Measurements from ENCODE around the gene NPTXR.
"Not testable (repeated sequence)": the region's sequence is repeated elsewhere in the genome, so short reads cannot be mapped to it uniquely, and the experiment has no call there.

Gene NPTXR

DNA sequence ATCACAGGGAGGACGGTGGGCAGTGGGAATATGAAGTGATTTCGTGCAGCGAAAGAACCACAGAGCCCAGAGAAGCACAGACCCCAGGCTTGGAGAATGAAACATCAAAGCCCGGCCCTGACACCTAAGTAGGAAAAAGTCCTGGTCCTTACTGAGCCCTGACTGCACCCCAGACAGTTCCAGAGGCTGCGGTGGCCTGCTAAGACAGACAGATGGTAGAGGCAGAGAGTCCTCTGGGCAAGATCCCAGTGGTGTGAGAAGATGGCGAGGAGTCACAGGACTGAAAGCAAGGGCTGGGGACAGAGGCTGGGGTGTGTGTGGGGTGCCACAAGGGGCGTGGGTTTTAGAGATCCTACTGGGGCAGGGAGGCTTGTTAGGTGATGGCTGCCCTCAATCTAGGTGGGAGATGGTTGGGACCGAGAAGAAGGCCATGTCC lies 24.5 kb upstream of the NPTXR start:
- DNase-seq: no peak

DNA sequence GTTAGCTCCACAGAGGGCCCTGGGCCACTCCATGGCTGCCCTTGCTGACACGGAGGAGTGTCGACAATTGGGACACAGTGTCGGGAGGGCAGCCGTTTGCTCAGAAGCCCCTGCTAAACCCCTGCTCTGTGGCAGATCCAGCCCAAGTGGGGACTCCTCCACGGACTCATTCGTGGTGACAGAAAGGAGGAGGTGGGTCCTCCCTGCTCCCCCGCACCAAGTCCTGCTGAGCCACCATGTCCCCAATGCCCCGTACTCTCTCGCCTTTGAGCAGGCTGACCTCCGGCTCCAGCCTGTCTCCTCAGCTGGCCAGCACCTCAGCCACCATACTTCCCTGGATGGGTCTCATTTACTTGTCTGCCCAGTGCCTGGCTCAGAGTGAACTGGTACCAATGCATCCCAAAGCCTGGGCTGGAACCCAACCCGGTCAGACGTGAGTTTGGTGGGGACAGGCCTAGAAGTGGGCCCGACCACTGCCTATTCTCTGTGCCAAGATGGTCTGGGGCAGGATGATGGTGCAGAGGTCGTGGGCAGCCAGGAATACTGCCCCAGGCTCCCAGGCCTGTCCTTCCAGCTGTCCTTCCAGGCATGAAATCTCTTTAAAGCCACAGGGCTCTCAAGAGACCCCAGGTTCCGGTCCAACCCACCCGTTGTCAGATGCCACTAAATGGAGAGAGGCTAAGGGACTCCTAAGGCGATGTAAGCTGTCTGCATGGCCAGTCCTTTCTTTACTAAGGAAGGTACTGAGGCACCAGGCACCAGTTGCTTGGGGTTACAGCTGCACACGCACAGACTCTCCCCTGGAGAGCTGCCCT lies 23.9 kb upstream of the NPTXR start:
- no peak for DNase-seq

DNA sequence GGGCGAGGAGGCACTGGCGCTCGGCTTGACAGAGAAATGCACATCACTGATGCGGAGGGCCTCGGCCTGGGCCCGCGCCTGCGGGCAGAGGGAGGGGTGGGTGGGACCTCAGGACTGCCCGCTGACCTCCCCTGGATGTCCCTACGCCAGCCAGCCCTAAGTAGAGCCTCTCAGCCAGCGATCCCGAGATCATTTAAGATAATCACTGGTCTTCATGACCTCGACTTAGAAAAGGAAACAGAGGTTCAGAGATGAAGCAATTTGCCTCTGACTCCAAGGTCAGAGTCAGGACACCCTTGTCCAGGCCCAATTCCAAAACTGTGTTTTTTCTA lies 23.3 kb upstream of the NPTXR start:
- no peak for DNase-seq

DNA sequence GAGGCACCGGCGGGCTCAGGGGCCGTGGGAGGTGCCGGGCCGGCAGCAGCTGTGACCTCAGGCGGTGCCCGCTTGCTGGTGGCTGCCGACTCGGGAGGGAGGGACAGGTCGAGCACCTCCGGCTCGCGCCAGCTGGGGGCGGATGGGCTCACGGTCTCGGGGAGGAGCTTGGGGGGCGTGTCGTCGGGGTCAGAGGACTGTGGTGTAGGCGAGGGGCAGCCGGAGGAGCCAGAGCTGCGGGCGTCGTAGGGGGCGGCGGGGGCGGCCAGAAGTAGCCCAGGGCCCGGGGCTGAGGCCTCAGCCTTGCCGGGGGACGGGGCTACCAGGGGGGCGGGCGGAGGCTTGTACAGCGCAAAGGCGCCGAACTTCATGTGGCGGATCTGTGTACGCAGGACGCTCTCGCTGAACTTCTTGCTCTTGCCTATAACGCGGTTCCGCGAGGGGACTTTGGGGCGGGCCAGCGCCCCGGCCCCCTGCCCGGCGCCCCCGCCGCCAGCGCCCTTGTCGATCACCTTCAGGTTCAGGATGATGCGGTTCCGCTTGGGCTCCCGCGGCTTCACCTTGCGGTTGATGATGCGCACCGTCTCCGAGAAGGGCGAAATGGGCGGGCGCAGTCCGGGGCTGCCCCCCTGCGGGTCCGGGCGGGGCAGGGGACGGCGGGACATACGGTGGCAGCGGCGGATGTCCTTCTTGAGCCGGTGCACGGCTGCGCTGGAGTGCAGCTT lies 22.7 kb upstream of the NPTXR start:
- DNase-seq: no peak

DNA sequence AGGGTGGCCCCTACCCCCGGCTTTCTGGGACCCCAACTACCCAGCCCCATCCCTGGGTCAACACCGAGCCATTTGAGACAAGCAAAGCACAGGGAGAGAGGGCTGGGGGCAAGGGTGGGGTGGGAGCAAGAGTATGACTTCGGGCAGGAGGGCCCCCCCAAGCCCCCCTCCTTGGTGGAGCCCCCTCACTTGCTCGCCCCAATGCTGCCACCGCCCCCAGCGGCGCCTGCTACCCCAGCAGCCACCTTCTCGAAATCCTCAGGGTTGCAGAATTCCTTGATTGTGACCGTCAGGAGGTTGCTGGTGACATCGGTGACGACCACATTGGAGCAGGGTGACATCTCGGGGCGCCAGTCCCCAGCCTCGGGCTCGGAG lies 22.2 kb upstream of the NPTXR start:
- no peak for DNase-seq

DNA sequence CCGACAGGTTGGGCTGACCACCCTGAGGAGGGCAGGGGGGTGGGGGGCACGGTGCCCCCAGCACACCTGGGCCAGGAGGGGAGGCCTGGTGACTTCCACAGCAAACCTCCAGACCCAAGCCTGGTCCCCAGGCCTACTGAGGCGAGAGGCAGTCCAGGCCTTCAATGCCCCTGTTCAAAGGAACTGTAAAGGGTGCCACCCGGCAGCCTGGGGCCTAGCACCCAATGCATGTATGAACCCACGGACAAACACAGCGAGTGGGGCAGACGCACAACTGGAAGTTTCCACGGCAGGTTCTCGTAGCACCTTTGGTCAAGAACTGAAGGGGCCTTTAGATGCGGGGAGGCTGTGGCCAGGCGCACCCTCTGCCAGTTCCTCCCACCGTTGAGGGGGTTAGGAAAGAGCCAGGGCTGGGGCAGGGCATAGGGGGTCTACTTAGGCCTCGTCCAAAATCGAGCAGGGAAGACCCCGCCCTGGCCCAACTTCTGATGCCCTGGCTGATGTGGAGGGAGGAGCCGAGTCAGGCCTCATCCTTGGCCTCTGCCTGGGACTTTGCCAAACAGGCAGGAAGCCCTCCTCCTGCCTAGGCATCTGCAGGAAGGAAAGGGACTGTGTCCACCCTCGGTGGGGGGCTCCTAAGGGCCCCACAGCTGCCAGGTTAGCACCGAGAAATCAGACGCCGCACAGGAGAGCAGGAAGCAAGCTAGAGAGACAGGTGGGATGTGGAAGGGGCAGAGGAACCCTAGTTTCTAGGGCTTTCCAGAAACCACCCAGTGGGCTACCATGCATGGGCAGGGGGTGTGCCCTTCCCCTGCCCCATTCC lies 21.6 kb upstream of the NPTXR start:
- DNase-seq: no peak

DNA sequence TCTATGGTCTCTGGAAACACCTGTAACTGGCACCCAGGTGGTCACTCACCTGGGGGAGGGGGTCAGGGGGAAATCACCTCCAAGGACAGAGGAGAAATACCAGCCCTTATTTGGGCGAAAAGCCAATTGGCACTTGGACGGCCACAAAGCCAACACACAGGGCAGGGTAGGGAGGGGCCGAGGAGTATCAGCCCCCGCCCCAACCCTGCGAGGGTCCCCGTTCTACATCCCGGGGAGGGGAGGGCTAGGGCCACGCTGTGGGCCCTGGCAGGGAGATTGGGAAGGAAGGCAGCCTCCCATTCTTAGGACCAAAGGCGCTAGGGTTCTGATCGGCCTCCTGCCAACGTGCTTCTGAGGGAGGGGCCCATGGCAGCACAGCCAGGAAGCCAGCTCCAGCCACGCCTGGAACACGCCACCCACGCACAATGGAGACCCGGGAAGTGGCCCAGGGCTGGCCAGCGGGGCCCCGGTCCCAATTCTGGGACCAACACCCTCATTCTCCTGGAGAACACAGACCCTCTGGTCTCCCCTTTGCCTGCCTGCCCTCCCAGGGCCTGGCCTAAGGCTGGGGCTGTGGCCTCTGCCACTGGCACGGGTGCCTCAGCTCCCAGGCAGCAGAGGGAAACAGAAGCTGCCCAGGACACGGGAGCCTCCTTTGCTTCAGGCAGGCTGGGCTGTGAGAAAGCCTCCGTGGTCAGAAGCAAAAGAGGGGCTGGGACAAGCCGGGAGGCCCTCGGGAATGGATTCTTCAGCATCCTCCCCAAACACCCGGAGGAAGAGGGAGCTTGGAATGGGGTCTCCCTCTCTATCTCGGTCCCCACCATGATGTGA lies 20.7 kb upstream of the NPTXR start:
- DNase-seq: no peak

DNA sequence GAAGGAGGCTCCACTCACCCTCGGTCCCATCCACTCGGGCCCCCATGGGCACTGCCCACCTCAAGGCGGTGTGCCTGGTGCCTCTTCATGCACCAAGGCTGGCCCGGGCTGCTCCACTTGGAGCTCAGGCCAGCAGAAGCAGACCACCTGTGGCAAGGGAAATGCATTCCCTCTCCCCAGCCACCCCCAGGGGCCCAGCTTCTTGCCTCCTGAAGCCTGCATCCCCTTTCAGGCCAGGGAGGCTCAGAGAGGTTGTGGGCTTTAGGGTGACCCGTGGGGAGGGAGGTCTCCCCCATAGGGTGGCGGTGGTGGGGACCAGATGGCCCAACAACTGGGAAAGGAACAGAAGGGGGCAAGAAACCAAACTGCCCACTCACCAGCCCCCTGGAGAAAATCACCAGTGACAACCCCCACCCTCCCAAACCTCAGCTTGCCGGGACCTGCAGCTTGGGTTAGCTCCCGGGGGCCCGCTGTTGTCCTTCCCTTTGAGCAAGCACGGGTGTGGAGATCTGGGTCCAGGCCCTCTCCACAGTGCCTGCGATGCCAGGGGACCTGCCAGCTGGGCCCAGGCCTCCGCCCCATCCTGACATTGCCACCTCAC lies 19.8 kb upstream of the NPTXR start:
- DNase-seq: no peak

DNA sequence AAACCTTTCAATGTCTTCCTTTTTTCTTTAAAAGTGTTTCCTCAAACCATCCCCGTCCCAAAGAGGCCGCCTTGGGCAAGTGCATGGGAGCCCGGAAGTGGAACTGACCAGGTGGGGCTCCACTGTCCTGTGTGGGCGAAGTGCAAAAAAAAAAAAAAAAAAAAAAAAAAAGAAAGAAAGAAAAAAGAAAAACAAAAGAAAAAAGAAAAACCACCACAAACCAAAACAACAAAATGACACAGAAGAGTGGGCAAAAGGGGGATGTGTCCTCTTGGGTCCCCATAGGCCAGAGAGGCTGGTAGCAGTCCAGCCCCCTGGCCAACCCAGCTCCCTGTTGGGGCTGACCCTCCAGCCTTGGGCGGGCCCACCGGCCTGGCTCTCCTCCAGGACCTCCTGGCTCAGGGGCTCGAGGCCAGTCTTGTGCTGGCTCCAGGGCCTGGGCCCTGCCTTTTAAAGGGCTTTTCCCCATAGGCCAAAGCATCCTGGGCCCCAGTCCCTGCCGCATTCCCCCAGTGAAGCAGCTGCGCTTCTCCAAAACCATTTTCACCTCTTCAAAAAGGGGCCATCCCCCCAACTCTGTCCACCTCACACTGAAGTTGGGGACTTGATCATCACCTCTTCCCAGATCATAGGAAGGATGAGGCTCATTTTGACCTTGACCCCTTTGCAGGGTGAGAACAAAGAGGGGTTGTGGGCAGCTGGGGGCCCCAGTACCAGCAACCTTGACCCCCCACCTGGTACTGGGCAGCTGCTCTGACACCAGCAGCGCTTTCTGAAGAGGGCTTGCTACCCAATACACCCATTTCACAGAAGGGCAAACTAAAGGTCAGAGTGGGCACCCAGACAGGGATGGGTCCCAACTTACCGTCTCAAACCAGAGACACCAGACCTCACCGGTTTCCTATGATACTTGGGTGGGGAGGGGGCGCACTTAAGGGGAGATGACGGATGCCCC lies 18.8 kb upstream of the NPTXR start:
- DNase-seq: peak; percentile 21

DNA sequence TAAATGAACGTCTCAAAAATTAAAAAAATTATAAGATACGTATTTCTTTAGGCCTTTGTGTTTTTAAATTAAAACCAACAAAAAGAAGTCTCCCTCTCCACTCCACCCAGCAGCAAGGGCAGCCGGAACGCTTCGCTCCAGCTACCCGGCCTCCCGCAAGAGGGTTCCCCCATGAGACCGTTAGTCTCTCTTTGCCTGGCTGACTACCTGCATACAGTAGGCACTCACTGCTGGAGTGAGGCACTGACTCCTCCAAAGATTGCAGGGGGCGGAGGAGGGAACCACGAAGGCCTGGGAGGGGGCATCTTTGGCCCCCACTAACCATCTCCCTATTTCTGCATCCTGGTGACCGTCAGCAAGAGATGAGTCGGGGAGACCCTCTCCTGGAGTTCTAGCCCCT lies 18.1 kb upstream of the NPTXR start:
- DNase-seq: no peak

DNA sequence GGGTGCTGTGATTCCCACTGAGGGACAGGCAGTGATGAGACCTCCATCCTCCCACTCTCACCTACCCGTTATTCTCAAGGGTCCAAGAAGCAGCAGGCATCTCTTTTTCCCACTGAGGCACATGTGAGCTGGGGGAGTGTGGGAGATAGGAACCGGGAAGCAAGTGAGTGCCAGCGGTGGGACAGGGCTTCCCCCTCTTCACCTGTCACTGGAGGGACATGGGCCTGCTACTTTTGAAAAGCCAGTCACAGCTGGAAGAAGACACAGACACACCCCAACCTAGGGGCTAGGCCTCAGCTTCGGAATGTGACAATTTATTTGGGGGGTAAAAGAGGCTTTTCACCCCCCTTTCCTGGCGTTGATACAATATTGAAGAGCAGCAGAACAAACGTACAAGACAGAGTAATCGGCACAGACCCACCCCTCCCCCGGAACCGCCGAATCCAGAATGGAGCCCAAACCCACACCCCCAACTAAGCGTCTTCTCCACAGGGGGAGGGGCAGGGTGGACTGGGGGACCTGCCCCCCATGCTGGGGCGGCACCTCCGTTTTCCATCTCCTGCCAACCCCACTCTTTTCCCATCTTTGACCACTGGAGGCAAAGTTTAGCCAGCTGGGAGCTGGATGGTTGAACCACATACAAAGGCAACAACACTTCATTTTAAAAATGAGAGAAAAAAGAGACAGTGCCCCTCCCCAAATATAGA lies 17.5 kb upstream of the NPTXR start:
- no peak for DNase-seq

DNA sequence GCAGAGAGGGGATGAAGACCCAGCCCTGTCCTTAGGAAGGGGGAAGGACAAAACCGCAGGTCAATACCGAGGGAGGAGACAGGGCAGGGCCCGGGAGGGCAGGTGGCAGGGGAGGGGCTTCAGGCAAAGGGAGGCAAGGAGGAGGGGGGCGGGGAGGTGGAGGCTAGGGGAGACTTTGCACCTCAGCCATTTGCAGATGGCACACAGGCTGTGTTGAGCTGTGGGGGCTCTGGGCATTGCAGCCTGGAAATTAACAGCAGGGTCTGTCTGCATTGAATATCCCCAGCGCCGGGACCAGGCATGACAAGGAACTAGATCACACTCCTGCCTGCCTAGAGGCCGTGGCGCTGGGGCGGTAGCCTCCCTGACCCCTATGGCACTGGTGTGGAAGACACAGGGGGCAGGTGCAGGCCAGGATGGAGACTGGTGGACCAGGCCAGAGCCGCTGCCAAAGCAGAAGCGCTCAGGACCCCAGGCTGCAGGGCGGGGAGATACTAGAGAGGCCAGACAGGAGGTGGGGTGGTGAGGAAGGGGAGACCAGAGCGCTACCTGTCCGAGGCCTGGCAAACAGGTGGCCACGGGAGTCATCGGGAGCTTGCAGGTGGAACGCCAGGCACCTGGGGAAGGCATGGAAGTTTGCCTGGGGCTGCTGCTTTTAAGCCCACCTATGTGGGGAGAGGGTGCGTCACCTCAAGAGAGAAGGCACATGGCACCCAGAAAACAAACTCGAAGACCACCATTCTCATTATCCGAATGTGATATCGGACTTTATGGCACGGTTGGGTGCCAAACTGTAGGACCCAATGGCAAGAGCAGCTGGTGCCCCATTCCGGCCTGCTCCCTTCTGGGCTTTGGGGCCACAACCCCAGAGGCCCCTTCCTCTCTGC lies 16.7 kb upstream of the NPTXR start:
- no peak for DNase-seq

DNA sequence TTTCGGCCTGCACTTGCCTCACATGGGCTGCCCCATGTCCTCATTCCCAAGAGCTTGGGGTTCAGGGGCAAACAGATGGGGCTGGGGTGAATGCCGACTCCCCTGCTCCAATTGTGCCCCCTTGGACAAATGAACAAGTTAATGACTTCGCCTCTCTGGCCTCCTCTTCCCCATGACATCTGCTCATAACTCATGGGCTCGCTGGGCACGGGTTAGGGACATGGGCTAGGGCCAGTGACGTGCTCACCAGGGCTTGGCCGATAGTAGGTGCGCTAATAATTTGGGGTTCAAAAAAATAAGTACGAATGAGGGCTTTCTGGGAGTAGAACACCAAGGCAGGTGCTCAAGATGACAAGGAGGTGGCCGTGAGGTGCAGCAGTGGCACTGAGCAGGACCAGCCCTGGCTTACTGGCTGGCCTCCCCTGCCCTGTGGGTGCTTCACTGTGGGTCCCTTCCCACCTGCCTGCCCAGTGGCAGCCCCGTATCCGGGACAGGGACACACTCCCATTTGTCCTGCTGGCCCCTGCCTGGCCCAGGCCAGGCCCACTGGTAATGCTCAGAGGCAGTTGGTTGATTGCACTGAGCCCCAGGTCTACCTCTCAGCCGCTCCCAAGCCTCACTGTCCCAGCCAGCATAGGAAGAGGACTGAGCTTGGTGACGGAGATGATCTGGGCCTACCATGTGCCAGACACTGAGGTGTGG lies 15.9 kb upstream of the NPTXR start:
- DNase-seq: no peak

DNA sequence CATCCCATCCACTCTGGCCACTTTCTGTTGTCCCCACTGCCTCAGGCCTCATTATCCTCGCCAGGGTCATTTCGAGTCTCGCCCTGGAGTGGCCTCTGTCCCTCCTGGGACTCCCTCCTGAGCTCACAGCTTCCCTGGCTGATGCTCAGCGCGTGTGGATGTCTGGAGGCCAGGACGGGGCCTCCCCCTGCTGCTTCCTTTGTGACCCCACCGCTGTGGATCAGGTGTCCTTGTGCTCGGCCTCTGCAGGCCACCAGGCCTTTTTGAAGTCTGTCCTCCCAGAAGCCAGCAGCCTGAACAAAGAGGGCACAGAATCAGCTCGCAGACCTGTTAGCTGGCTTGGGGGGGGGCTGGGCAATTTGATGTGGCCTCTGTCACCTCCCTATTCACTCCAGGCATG lies 14.7 kb upstream of the NPTXR start:
- DNase-seq: no peak

DNA sequence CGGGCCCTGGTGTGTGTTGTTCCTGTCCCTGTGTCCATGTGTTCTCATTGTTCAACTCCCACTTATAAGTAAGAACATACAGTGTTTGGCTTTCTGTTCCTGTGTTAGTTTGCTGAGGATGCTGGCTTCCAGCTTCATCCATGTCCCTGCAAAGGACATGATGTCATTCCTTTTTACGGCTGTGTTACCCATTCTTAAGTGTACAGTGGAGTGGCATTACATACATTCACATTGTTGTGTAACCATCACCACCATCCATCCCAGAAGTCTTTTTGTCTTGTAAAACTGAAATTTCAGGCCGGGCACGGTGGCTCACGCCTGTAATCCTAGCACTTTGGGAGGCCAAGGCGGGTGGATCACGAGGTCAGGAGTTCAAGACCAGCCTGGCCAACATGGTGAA lies 10.6 kb upstream of the NPTXR start:
- not testable (repeated sequence) for DNase-seq

DNA sequence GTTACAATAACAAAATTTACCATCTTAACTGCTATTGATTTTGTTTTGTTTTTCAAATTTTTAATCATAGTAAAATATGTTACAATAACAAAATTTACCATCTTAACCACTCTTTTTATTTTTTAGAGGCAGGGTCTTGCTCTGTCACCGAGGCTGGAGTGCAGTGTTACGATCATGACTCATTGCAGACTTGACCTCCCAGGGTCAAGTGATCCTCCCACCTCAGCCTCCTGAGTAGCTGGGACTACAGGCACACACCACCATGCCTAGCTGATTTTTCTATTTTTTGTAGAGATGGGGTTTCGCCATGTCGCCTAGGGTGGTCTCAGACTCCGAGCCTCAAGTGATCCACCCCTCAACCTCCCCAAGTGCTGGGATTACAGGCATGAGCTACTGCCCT lies 10.1 kb upstream of the NPTXR start:
- not testable (repeated sequence) for DNase-seq

DNA sequence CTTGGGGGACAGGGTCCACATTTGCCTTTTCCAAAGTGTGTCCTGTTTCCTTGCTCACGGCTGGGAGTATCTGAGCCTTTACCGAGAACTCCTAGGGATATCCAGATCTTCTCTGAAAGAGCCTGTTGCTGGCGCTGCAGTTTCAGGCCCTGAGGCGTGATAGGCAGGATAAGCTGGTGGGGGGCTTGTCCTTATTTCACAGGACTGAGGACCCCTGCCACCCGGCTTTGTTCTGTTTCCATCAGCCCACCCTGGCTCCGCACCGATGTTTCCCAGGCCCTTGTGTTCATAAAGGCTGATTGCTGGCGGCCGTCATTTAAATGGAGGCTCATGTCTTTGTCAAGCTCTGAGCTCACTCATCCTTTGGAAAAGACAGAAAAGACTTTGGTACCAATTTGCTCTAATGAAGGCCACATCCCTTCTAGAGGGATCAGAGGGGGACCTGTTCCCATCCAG lies 9.4 kb upstream of the NPTXR start:
- DNase-seq: no peak

DNA sequence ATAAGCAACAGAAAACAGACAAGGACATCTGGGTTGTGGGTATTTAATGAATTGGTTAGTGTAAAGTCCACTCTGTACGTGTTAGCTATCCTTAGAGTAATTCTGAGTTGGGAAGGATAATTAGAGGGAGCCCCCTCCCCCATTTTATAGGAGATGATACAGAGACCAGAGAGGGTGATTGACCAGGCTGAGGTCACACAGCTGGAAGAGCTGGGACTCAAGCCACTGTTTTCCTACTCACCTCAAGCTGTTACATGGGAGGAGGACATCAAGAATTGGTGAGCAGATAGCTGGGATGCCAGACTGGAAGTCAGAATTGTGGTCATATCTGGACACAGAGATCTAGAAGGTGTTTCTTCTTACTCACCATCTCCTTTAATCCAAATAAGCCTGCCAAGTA lies 8.7 kb upstream of the NPTXR start:
- DNase-seq: no peak
